Vagina (tissue), 2 donors: Measurements from ENCODE around the gene MNS1. TPM values are rescaled to one million over a fixed set of nuclear protein-coding genes. Genes with fewer than 3 reads are reported as not detected.

Experiments
- DNase-seq, 2 donors: peaks; one replicate each; pipeline ENCODE4 v3.0.0-alpha.2; 2017; ENCODE audit errors: extremely low spot score in 2 of 2
- H3K27ac ChIP-seq: fragments of 200-600 bp; sonication (generic); one replicate; pipeline ENCODE4 v1.5.1; 2019
- H3K27me3 ChIP-seq: fragments of 200-600 bp; sonication (generic); one replicate; pipeline ENCODE4 v1.5.1; 2019
- H3K36me3 ChIP-seq, 2 donors: fragments of 200-600 bp; sonication (generic); one replicate each; pipeline ENCODE4 v1.5.1; 2017 to 2019
- H3K4me1 ChIP-seq: fragments of 200-600 bp; sonication (generic); one replicate; pipeline ENCODE4 v1.5.1; 2019
- H3K4me3 ChIP-seq, 2 donors: fragments of 200-600 bp; sonication (generic); 1 replicate in 1 of 2; 2 replicates in 1 of 2; pipeline ENCODE4 v1.5.1; 2016 to 2019
- H3K9me3 ChIP-seq: fragments of 200-600 bp; sonication (generic); one replicate; pipeline ENCODE4 v1.5.1; 2019
- CTCF ChIP-seq, 3 experiments: fragments of 450-650 bp in 2 of 3; fragments of 200-600 bp in 1 of 3; sonication (generic) in 1 of 3; IDR thresholded peaks; one replicate each; pipeline ENCODE4 v1.5.1; 2017 to 2019; ENCODE audit warnings: antibody characterized with exemption in 3 of 3, mild to moderate bottlenecking in 2 of 3, moderate library complexity in 2 of 3
- POLR2A ChIP-seq, 2 donors: fragments of 450-650 bp; IDR thresholded peaks; one replicate each; pipeline ENCODE4 v1.6.1; 2017; ENCODE audit warnings: antibody characterized with exemption in 2 of 2, mild to moderate bottlenecking in 2 of 2, moderate library complexity in 2 of 2
- POLR2AphosphoS5 ChIP-seq, 2 donors: sonication (generic); formaldehyde crosslinking; IDR thresholded peaks; one replicate each; pipeline ENCODE4 v1.9.0; 2017; ENCODE audit warnings: antibody characterized with exemption in 2 of 2, mild to moderate bottlenecking in 2 of 2, low read depth in 1 of 2; ENCODE audit not compliant: insufficient read depth in 1 of 2
- intact Hi-C: fragments of 100-400 bp; cut with DNase I; formaldehyde crosslinking; loops from one replicate; pipeline ENCODE4 v1.15.1; 2023
- total RNA-seq: library from RNA; depleted of rRNA; stranded (reverse); fragments of >200 nt; gene quantifications from one replicate; pipeline ENCODE4 v1.2.3, GENCODE V29; 2016

MNS1 gene
- total RNA-seq, 1 donor from 2014 or later, result 2.9 TPM

- H3K27me3 ChIP-seq, result no peaks in the 10 kb centered on the region
- H3K9me3 ChIP-seq, result no peaks in the 10 kb centered on the region
- H3K4me1 ChIP-seq, result no peaks in the 10 kb centered on the region
- no peak overlapping the region for H3K4me3 ChIP-seq
- DNase-seq, result no peak
- H3K36me3 ChIP-seq, result no peaks in the 10 kb centered on the region
- H3K27ac ChIP-seq, result no peak overlapping the region
- intact Hi-C loops, result no loop called here
- TF ChIP-seq POLR2A (IDR thresholded peaks at IDR 0.05), result no peak
- no peak for TF ChIP-seq CTCF (IDR thresholded peaks at IDR 0.05)
- TF ChIP-seq POLR2AphosphoS5 (IDR thresholded peaks at IDR 0.05; ENCODE audit: insufficient read depth in 1 of 2, low read depth in 1 of 2), result no peak
Measured at GRCh38 chr15:56484287-56484686, 19.4 kb upstream of the MNS1 start.

DNA sequence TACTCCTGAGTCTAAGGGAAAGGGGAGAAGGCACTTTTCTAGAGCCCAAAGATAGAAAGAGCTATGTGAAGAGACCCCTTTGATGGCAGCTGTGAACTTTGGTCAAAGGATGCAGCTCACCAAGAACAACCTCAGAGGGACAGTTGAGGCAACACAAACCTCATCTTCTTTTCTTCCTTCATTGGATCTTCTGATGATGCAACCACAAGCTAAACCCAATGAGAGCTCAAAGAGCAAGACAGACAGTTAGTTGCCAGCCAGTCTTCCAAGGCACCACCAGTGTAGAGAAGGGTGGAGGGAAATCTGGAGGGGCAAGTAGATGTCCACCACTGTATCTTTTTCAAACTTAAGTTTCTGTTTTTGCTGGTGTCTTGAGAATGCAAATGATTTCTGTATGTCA, 10.4 kb upstream of the MNS1 start:
- no peaks in the 10 kb centered on the region for H3K36me3 ChIP-seq
- no peak overlapping the region for H3K4me3 ChIP-seq
- intact Hi-C loops, result no loop called here
- TF ChIP-seq POLR2A (IDR thresholded peaks at IDR 0.05) (no peak), POLR2AphosphoS5 (IDR thresholded peaks at IDR 0.05; ENCODE audit: insufficient read depth in 1 of 2, low read depth in 1 of 2) (no peak), CTCF (IDR thresholded peaks at IDR 0.05) (no peak)
- H3K27me3 ChIP-seq, result no peaks in the 10 kb centered on the region
- H3K9me3 ChIP-seq, result no peaks in the 10 kb centered on the region
- no peak overlapping the region for H3K27ac ChIP-seq
- H3K4me1 ChIP-seq, result no peaks in the 10 kb centered on the region
- DNase-seq, result no peak

GRCh38 chr15:56473017-56473416, 8.1 kb upstream of the MNS1 start:
- intact Hi-C loops, result no loop called here
- no peak for DNase-seq
- TF ChIP-seq POLR2AphosphoS5 (IDR thresholded peaks at IDR 0.05; ENCODE audit: insufficient read depth in 1 of 2, low read depth in 1 of 2) (no peak), CTCF (IDR thresholded peaks at IDR 0.05) (no peak), POLR2A (IDR thresholded peaks at IDR 0.05) (no peak)
- H3K4me1 ChIP-seq, result no peaks in the 10 kb centered on the region
- H3K27me3 ChIP-seq, result no peaks in the 10 kb centered on the region
- H3K27ac ChIP-seq, result no peak overlapping the region
- H3K4me3 ChIP-seq, result no peak overlapping the region
- H3K36me3 ChIP-seq, result no peaks in the 10 kb centered on the region
- H3K9me3 ChIP-seq, result no peaks in the 10 kb centered on the region

DNA sequence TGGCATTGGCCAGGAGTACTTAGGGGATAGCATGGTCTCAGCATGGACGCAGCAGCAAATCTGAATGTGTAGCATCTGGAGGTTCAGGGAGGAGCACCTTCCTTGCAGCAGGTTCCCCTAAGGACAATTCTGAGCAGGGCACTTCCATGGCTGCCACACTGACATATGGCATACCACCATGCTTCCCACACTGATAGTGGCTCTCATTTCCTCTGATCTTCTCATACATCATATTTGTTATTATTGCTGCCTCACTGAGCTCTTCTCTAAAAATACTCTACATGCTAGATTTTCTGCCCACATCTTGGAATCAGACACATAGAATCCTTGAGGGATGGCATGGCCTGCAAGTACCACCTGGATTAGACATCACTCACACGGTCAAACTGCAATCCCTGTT, 7.3 kb upstream of the MNS1 start:
- no peak overlapping the region for H3K27ac ChIP-seq
- intact Hi-C loops, result no loop called here
- no peak for DNase-seq
- H3K4me1 ChIP-seq, result no peaks in the 10 kb centered on the region
- no peak for TF ChIP-seq POLR2A (IDR thresholded peaks at IDR 0.05)
- TF ChIP-seq CTCF (IDR thresholded peaks at IDR 0.05), result no peak
- no peak for TF ChIP-seq POLR2AphosphoS5 (IDR thresholded peaks at IDR 0.05; ENCODE audit: insufficient read depth in 1 of 2, low read depth in 1 of 2)
- no peaks in the 10 kb centered on the region for H3K27me3 ChIP-seq
- H3K9me3 ChIP-seq, result no peaks in the 10 kb centered on the region
- no peaks in the 10 kb centered on the region for H3K36me3 ChIP-seq
- no peak overlapping the region for H3K4me3 ChIP-seq

DNA sequence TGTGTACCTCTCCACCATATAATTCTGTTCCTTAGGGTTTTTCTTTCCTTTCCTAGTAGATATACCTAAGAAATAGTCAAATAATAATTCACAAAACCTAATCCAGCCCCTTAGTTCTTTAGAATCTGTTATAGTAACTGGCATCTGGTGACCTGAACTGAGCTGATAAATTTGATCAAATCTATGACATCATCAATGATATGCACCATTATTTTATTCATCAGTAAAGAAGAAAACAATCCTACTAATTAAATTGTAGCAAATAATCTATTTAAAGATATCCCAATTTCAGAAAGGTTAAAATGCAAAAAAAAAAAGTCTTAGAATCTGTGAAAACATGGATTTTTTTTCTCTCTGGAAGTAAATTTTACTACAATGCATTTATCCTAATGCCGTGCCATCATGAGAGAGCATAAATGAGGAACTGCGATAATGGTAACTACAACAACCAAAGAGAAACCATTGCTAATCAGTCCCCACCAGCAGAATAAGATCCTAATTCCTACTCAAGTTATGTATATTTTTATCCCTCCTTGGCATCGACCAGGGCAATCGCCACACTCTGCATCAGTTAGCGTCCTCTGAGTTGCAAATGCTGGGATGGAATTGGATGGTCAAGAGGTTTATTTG, 6.6 kb upstream of the MNS1 start:
- intact Hi-C loops, result no loop called here
- no peak for TF ChIP-seq CTCF (IDR thresholded peaks at IDR 0.05)
- TF ChIP-seq POLR2AphosphoS5 (IDR thresholded peaks at IDR 0.05; ENCODE audit: insufficient read depth in 1 of 2, low read depth in 1 of 2), result no peak
- no peak for TF ChIP-seq POLR2A (IDR thresholded peaks at IDR 0.05)
- DNase-seq, result no peak
- Histone ChIP-seq H3K27ac (no peak overlapping the region), H3K4me3 (no peak overlapping the region), H3K4me1 (no peaks in the 10 kb centered on the region), H3K36me3 (no peaks in the 10 kb centered on the region), H3K9me3 (no peaks in the 10 kb centered on the region), H3K27me3 (no peaks in the 10 kb centered on the region)
